Bronchial epithelial cell (primary cell): ENCODE data around the gene ZNF653. TPM values are rescaled to one million over a fixed set of nuclear protein-coding genes. Genes with fewer than 3 reads are reported as not detected.

Experiments used
- DNase-seq: peaks from one replicate; pipeline ENCODE4 v3.0.0-alpha.2; 2010; ENCODE audit warnings: low read depth
- FAIRE-seq: peaks from 2 replicates; lab custom pipeline; 2011; peaks lifted over from hg19 to GRCh38; lab: Jason Lieb, UNC
- H3K27me3 ChIP-seq: 2 replicates; pipeline ENCODE4 v1.5.1; 2011; ENCODE audit warnings: low read length; ENCODE audit not compliant: control insufficient read depth, insufficient read depth
- H3K36me3 ChIP-seq: 2 replicates; pipeline ENCODE4 v1.5.1; 2011; ENCODE audit warnings: low read length; ENCODE audit not compliant: control insufficient read depth, insufficient read depth
- H3K4me3 ChIP-seq: 2 replicates; pipeline ENCODE4 v1.5.1; 2011; ENCODE audit warnings: mild to moderate bottlenecking, low read depth, low read length, control low read depth
- total RNA-seq: library from RNA; depleted of rRNA; stranded (reverse); fragments of >200 nt; gene quantifications from 2 replicates; pipeline ENCODE4 v1.2.1, GENCODE V29; 2014
- TF ChIP-seq, protein P1 (sequence below): IDR thresholded peaks from 2 replicates; pipeline ENCODE4 v1.5.1; 2011; ENCODE audit warnings: mild to moderate bottlenecking, moderate library complexity, low read length, control low read depth, inconsistent platforms; ENCODE audit not compliant: insufficient read depth, severe bottlenecking

The ZNF653 gene
- total RNA-seq, 1 donor from 2014 or later = 5.3 TPM

DNA sequence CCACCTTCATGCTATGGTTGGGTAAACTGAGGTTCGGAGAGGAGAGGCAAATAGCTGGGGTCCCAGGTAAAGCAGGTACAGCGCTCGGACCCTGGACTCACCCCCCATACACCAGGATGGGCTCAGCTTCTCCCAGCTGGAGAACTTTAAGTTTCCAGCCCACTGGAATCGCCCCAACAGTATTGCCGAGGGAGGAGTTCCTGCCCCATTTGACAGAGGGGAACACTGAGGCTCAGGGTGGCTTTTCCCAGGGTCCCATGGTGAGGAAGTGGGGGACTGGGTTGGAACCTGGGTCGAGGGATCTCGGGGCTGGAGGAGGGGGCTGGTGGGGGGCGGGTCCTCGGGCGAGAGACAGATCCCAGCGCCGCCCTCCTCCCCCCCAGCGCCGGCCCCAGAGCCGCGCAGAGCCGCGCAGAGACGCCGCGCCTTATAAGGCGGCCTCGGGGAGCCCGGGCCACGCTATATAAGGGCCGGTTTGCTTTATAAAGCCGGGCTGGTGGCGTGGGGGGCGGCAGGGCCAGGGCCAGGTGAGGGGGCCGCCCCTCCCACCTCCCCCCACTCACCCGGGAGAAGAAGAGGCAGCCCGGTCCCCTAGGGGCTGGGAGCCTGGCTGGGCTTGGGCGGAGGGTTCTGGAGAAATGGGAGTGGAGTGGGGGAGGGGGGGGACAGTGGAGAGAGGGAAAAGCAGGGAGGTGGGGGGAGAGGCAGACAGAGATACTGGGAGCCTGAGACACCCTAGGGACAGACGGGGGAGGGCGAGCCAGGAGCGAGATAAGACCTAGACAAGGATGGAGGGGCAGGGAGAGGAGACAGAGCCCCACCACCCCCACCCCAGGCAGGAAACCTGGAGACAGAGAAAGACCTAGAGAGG lies 34.1 kb upstream of the ZNF653 start:
- Histone ChIP-seq H3K27me3 (peaks cover 8% of the 10 kb centered on the region), H3K36me3 (no peaks in the 10 kb centered on the region), H3K4me3 (no peak overlapping the region)
- FAIRE-seq (no peak), DNase-seq (no peak)
- TF ChIP-seq, protein P1, sequence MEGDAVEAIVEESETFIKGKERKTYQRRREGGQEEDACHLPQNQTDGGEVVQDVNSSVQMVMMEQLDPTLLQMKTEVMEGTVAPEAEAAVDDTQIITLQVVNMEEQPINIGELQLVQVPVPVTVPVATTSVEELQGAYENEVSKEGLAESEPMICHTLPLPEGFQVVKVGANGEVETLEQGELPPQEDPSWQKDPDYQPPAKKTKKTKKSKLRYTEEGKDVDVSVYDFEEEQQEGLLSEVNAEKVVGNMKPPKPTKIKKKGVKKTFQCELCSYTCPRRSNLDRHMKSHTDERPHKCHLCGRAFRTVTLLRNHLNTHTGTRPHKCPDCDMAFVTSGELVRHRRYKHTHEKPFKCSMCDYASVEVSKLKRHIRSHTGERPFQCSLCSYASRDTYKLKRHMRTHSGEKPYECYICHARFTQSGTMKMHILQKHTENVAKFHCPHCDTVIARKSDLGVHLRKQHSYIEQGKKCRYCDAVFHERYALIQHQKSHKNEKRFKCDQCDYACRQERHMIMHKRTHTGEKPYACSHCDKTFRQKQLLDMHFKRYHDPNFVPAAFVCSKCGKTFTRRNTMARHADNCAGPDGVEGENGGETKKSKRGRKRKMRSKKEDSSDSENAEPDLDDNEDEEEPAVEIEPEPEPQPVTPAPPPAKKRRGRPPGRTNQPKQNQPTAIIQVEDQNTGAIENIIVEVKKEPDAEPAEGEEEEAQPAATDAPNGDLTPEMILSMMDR = no peak

DNA sequence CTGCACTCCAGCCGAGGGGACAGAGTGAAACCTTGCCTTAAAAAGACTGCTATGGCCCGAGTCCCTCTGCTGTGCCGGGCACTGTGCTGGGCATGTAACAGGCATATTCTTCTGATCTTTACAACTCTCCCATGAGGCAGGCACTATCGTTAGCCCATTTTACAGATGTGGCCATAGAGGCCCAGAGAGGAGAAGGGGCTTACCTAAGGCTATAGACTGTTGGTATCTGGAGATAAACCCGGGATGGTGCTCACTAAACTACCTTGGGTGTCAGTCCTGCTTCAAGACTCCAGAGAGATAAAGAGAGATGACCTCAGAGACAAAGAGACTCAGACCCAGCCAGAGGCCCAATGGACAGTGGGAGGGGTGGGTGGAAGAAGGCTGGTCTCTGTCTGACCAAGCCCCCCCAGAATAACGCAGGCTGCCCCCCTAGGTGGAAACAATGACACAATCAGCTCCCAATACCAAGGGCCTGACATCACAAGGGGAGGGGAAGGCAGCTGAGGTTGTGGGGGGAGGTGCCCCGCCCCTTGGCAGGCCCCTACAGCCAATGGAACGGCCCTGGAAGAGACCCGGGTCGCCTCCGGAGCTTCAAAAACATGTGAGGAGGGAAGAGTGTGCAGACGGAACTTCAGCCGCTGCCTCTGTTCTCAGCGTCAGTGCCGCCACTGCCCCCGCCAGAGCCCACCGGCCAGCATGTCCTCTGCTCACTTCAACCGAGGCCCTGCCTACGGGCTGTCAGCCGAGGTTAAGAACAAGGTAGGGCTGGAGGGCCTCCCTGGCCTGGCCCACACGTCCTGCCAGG lies 32.8 kb upstream of the ZNF653 start, which contains the start of gene CNN1:
Gene CNN1, plus strand, starts transcription at position 620 of the 805 bp plus-strand sequence. Its CDS starts 77 bp downstream, at position 697.
- Histone ChIP-seq H3K27me3 (peaks cover 8% of the 10 kb centered on the region), H3K36me3 (no peaks in the 10 kb centered on the region), H3K4me3 (no peak within 1 kb of the TSS)
- TF ChIP-seq, protein P1 = no peak
- no peak for FAIRE-seq
- no peak for DNase-seq

DNA sequence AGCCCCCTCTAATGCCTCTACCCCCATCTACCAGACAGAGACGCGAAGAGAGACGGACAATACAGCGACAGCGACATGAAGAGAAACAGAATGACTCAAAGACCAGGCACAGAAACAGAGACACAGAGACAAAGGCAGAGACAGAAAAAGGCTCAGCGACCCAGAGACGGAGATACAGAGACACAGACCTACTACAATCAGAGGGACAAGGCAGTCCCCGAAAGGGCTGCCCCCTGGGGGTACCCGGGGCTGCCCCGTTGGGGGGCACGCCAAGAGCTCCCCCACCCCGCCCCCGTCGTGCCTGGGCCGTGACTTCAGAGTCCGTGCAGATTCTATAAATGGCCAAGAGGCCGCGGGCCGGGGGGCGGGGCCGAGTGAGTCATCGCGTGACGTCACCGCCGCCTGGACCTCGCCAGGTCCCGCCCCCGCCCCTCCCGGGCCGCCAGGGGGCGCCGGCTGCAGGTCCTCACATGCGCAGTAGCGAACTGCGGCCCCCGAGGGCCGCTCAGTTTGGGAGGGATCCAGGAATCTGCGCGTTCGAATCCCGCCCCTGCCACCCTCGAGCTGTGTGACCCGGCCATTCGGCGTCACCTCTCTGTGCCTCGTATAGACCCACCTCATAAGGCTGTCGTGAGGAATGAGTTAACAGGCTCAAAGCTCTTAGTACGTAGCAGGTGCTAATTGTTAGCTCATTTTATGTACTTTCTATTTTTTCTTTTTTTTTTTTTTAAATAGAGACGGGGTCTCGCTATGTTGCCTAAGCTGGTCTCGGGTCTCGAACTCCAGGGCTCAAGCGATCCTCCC lies 30.4 kb upstream of the ZNF653 start:
- H3K4me3 ChIP-seq = no peak overlapping the region
- DNase-seq = peak; percentile 52
- no peaks in the 10 kb centered on the region for H3K36me3 ChIP-seq
- peaks cover 8% of the 10 kb centered on the region for H3K27me3 ChIP-seq
- TF ChIP-seq, protein P1 = peak; percentile 89
- no peak for FAIRE-seq

DNA sequence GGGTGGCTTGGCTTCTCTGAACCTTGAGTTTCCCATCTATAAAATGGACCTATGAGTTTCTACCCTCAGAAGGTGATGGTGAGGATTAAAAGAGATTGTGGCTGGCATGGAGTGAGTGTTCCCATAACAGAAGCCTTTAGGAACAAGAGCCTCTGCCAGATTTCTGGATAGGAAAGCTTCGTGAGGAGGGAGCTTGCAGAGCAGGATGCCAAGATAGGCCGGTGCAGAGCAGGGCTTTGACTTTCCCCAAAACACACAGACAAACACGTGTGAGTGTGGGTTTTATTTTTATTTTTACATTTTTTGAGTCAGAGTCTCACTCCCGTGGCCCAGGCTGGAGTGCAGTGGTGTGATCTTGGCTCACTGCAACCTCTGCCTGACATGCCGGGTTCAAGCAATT lies 29.3 kb upstream of the ZNF653 start:
- Histone ChIP-seq H3K27me3 (peaks cover 3% of the 10 kb centered on the region), H3K36me3 (no peaks in the 10 kb centered on the region), H3K4me3 (no peak overlapping the region)
- FAIRE-seq (no peak), DNase-seq (no peak)
- TF ChIP-seq, protein P1 = no peak

DNA sequence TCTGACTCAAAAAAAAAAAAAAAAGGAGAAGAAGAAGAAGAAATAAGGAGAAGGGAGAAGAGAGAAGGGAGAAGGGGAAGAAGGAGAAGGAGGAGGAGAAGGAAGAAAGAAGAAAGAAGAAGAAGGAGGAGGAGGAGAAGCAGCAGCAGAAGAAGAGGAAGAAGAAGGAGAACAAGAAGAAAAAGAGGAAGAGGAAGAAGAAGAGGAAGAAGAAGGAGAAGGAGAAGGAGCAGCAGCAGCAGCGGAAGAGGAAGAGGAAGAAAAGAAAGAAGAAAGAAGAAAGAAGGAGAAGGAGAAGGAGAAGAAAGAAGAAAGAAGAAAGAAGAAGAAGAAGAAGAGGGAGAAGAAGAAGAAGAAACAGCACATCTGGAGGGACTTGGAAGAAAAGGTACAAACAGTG lies 28.9 kb upstream of the ZNF653 start:
- H3K27me3 ChIP-seq = peaks cover 3% of the 10 kb centered on the region
- DNase-seq (no peak), FAIRE-seq (no peak)
- TF ChIP-seq, protein P1 = no peak
- no peak overlapping the region for H3K4me3 ChIP-seq
- no peaks in the 10 kb centered on the region for H3K36me3 ChIP-seq
